WTC11 (cell line): Measurements from ENCODE around the gene PKP2. TPM values are rescaled to one million over a fixed set of nuclear protein-coding genes. Genes with fewer than 3 reads are reported as not detected.

Experiments
- ATAC-seq: fragments of 200-7000 bp; cut with Tn5 transposase; 2 replicates; pipeline ENCODE4 v1.10.0; 2021; ENCODE audit warnings: mild to moderate bottlenecking, moderate library complexity
- CTCF ChIA-PET: fragments of 300-600 bp; sonication (Branson Sonifier 250); formaldehyde crosslinking; loops from one replicate; lab custom pipeline; 2021; ENCODE audit warnings: antibody characterized with exemption; lab: Charles Lee
- POLR2A ChIA-PET: fragments of 350-600 bp; sonication (Branson Sonifier 250); formaldehyde crosslinking; loops from one replicate; lab custom pipeline; 2021; ENCODE audit warnings: antibody characterized with exemption; lab: Charles Lee
- DNase-seq: peaks from one replicate; pipeline ENCODE4 v3.0.0; 2021; ENCODE audit warnings: low spot score
- H3K27ac Mint-ChIP-seq: 2 replicates; pipeline ENCODE4 v1.8.0; 2021; ENCODE audit warnings: mixed read lengths
- H3K27me3 Mint-ChIP-seq: 2 replicates; pipeline ENCODE4 v1.8.0; 2021; ENCODE audit warnings: low read depth, mild to moderate bottlenecking, moderate library complexity, mixed read lengths
- H3K36me3 Mint-ChIP-seq: 2 replicates; pipeline ENCODE4 v1.8.0; 2021; ENCODE audit warnings: mixed read lengths
- H3K4me1 Mint-ChIP-seq: 2 replicates; pipeline ENCODE4 v1.8.0; 2022; ENCODE audit warnings: mixed read lengths
- H3K4me3 Mint-ChIP-seq: 2 replicates; pipeline ENCODE4 v1.8.0; 2021; ENCODE audit warnings: mild to moderate bottlenecking, moderate library complexity, mixed read lengths
- H3K9me3 Mint-ChIP-seq: 2 replicates; pipeline ENCODE4 v1.8.0; 2021; ENCODE audit warnings: mixed read lengths
- AFF4 ChIP-seq: sonication (generic); formaldehyde crosslinking; IDR thresholded peaks from 2 replicates; pipeline ENCODE4 v1.8.1; 2023; ENCODE audit warnings: mild to moderate bottlenecking, missing genetic modification reagents, borderline replicate concordance
- ETV6 ChIP-seq: sonication (generic); formaldehyde crosslinking; IDR thresholded peaks from 2 replicates; pipeline ENCODE4 v1.8.1; 2022; ENCODE audit warnings: mild to moderate bottlenecking, missing genetic modification reagents
- GABPB1 ChIP-seq: sonication (generic); formaldehyde crosslinking; IDR thresholded peaks from 2 replicates; pipeline ENCODE4 v1.8.1; 2023; ENCODE audit warnings: mild to moderate bottlenecking, missing genetic modification reagents
- JAZF1 ChIP-seq: fragments of 250-450 bp; sonication (Bioruptor Pico); IDR thresholded peaks from 2 replicates; pipeline ENCODE4 v1.9.0; 2021; ENCODE audit warnings: moderate library complexity, mild to moderate bottlenecking, inconsistent platforms
- KAT7 ChIP-seq: sonication (generic); formaldehyde crosslinking; IDR thresholded peaks from 2 replicates; pipeline ENCODE4 v1.8.1; 2023; ENCODE audit warnings: missing genetic modification reagents, mild to moderate bottlenecking, borderline replicate concordance
- MAX ChIP-seq: sonication (generic); formaldehyde crosslinking; IDR thresholded peaks from 2 replicates; pipeline ENCODE4 v1.8.0; 2022; ENCODE audit warnings: mild to moderate bottlenecking, missing genetic modification reagents
- NR1H2 ChIP-seq: sonication (generic); formaldehyde crosslinking; IDR thresholded peaks from 2 replicates; pipeline ENCODE4 v1.9.0; 2021; ENCODE audit warnings: mild to moderate bottlenecking, moderate library complexity, missing genetic modification reagents
- NR3C1 ChIP-seq: sonication (generic); formaldehyde crosslinking; conservative IDR thresholded peaks from 2 replicates; pipeline ENCODE4 v1.8.1; 2023; ENCODE audit warnings: low read depth, mild to moderate bottlenecking, missing genetic modification reagents
- OVOL2 ChIP-seq: fragments of 250-450 bp; sonication (Bioruptor Pico); IDR thresholded peaks from 2 replicates; pipeline ENCODE4 v1.9.0; 2021; ENCODE audit warnings: mild to moderate bottlenecking, borderline replicate concordance
- TEAD1 ChIP-seq: sonication (generic); formaldehyde crosslinking; IDR thresholded peaks from 2 replicates; pipeline ENCODE4 v1.8.0; 2022; ENCODE audit warnings: mild to moderate bottlenecking, missing genetic modification reagents
- TEAD4 ChIP-seq: sonication (generic); formaldehyde crosslinking; IDR thresholded peaks from 2 replicates; pipeline ENCODE4 v1.8.0; 2022; ENCODE audit warnings: mild to moderate bottlenecking, missing genetic modification reagents
- USF1 ChIP-seq: sonication (generic); formaldehyde crosslinking; IDR thresholded peaks from 2 replicates; pipeline ENCODE4 v1.8.0; 2022; ENCODE audit warnings: mild to moderate bottlenecking, missing genetic modification reagents
- ZBTB21 ChIP-seq: sonication (generic); formaldehyde crosslinking; IDR thresholded peaks from 2 replicates; pipeline ENCODE4 v1.8.1; 2023; ENCODE audit warnings: mild to moderate bottlenecking, missing genetic modification reagents, borderline replicate concordance
- ZMAT4 ChIP-seq: fragments of 250-450 bp; sonication (Bioruptor Pico); IDR thresholded peaks from 2 replicates; pipeline ENCODE4 v1.9.0; 2021; ENCODE audit warnings: mild to moderate bottlenecking
- ZNF396 ChIP-seq: fragments of 250-450 bp; sonication (Bioruptor Pico); IDR thresholded peaks from 2 replicates; pipeline ENCODE4 v1.8.0; 2021; ENCODE audit warnings: mild to moderate bottlenecking, moderate library complexity, borderline replicate concordance
- ZNF671 ChIP-seq: fragments of 250-450 bp; sonication (Bioruptor Pico); IDR thresholded peaks from 2 replicates; pipeline ENCODE4 v1.8.0; 2021; ENCODE audit warnings: mild to moderate bottlenecking
- total RNA-seq: library from RNA; stranded (reverse); gene quantifications from 3 replicates; pipeline ENCODE4 v1.2.3, GENCODE V29; 2021
- TF ChIP-seq, protein P1 (sequence below): sonication (generic); formaldehyde crosslinking; IDR thresholded peaks from 2 replicates; pipeline ENCODE4 v1.8.1; 2022; ENCODE audit warnings: low read depth, missing genetic modification reagents, borderline replicate concordance
- TF ChIP-seq, protein P2 (sequence below): sonication (generic); formaldehyde crosslinking; IDR thresholded peaks from 2 replicates; pipeline ENCODE4 v1.8.1; 2022; ENCODE audit warnings: missing genetic modification reagents, borderline replicate concordance
- TF ChIP-seq, protein P3 (sequence below): sonication (generic); formaldehyde crosslinking; IDR thresholded peaks from 2 replicates; pipeline ENCODE4 v1.8.1; 2023; ENCODE audit warnings: mild to moderate bottlenecking, missing genetic modification reagents
- TF ChIP-seq, protein P4 (sequence below): sonication (generic); formaldehyde crosslinking; IDR thresholded peaks from 2 replicates; pipeline ENCODE4 v1.8.0; 2022; ENCODE audit warnings: mild to moderate bottlenecking, missing genetic modification reagents

The PKP2 gene
- total RNA-seq, 1 experiment from 2014 or later: 22.0 TPM

DNA sequence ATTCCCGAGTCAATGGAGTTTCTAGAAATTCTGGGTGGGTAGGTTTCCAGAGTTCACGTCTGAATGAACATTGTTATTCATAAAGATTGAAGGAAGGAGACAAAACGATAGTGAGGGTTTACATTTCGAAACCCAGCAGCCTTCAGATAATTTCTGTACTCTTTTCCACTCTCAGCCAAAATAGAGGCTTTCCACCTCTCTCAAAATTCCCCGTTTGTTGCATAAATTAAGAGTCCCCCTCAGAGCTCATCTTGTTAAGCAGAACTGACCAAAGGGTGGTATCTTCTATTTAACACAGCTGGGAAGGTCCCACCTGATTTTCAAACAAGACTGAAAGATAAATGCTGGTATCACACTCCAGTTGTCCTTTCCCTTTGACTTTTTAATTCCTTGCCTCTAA, 119.4 kb downstream of the PKP2 start (continued):
- TF ChIP-seq ZNF396 (no peak), TEAD4 (CRISPR knock-in tag) (no peak), JAZF1 (CRISPR knock-in tag) (no peak), USF1 (CRISPR knock-in tag) (no peak), ZMAT4 (CRISPR knock-in tag) (no peak), KAT7 (CRISPR knock-in tag) (no peak), TEAD1 (CRISPR knock-in tag) (no peak)
- TF ChIP-seq, protein P1, sequence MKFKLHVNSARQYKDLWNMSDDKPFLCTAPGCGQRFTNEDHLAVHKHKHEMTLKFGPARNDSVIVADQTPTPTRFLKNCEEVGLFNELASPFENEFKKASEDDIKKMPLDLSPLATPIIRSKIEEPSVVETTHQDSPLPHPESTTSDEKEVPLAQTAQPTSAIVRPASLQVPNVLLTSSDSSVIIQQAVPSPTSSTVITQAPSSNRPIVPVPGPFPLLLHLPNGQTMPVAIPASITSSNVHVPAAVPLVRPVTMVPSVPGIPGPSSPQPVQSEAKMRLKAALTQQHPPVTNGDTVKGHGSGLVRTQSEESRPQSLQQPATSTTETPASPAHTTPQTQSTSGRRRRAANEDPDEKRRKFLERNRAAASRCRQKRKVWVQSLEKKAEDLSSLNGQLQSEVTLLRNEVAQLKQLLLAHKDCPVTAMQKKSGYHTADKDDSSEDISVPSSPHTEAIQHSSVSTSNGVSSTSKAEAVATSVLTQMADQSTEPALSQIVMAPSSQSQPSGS (CRISPR knock-in tag): no peak
- TF ChIP-seq, protein P2, sequence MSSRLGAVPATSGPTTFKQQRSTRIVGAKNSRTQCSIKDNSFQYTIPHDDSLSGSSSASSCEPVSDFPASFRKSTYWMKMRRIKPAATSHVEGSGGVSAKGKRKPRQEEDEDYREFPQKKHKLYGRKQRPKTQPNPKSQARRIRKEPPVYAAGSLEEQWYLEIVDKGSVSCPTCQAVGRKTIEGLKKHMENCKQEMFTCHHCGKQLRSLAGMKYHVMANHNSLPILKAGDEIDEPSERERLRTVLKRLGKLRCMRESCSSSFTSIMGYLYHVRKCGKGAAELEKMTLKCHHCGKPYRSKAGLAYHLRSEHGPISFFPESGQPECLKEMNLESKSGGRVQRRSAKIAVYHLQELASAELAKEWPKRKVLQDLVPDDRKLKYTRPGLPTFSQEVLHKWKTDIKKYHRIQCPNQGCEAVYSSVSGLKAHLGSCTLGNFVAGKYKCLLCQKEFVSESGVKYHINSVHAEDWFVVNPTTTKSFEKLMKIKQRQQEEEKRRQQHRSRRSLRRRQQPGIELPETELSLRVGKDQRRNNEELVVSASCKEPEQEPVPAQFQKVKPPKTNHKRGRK (CRISPR knock-in tag): no peak
- TF ChIP-seq, protein P3, sequence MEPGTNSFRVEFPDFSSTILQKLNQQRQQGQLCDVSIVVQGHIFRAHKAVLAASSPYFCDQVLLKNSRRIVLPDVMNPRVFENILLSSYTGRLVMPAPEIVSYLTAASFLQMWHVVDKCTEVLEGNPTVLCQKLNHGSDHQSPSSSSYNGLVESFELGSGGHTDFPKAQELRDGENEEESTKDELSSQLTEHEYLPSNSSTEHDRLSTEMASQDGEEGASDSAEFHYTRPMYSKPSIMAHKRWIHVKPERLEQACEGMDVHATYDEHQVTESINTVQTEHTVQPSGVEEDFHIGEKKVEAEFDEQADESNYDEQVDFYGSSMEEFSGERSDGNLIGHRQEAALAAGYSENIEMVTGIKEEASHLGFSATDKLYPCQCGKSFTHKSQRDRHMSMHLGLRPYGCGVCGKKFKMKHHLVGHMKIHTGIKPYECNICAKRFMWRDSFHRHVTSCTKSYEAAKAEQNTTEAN (CRISPR knock-in tag): no peak

DNA sequence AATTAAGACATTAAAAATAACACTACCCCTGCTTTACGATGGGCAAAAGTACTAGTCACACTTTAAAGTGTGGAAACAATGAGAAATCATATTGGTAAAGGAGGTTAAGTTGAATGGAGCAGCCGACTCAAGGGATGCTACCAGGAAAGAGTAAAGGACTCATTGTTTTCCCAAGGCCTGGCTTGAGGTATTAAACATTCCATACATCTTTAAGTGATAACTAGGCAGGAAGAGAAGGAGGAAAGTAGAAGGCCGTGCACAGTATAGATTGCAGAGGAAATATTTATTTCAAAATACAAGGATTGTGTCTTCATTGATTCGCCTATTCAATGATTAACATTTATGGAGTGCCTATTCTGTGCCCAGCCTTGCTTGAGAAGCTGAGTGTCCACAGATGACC, 120.3 kb downstream of the PKP2 start:
- Mint-ChIP-seq H3K9me3 (no peaks in the 10 kb centered on the region), H3K27ac (no peak overlapping the region), H3K36me3 (no peaks in the 10 kb centered on the region), H3K4me1 (peaks cover 5% of the 10 kb centered on the region), H3K4me3 (no peak overlapping the region), H3K27me3 (no peaks in the 10 kb centered on the region; the same call in 1 of the 2 replicates)
- DNase-seq: no peak
- POLR2A ChIA-PET: no interaction called here
- ATAC-seq: no peak
- CTCF ChIA-PET: no interaction called here
- no peak for TF ChIP-seq ETV6 (CRISPR knock-in tag)
- TF ChIP-seq ZMAT4 (CRISPR knock-in tag): no peak
- no peak for TF ChIP-seq NR3C1 (CRISPR knock-in tag)
- TF ChIP-seq ZBTB21: no peak
- no peak for TF ChIP-seq ZNF671 (CRISPR knock-in tag)
- no peak for TF ChIP-seq MAX (CRISPR knock-in tag)
- TF ChIP-seq, protein P4, sequence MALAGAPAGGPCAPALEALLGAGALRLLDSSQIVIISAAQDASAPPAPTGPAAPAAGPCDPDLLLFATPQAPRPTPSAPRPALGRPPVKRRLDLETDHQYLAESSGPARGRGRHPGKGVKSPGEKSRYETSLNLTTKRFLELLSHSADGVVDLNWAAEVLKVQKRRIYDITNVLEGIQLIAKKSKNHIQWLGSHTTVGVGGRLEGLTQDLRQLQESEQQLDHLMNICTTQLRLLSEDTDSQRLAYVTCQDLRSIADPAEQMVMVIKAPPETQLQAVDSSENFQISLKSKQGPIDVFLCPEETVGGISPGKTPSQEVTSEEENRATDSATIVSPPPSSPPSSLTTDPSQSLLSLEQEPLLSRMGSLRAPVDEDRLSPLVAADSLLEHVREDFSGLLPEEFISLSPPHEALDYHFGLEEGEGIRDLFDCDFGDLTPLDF (CRISPR knock-in tag): no peak
- no peak for TF ChIP-seq OVOL2
- no peak for TF ChIP-seq NR1H2
- TF ChIP-seq GABPB1: no peak
- TF ChIP-seq AFF4 (CRISPR knock-in tag): no peak
